ENCODE data around the gene IFI27L1.

DNA sequence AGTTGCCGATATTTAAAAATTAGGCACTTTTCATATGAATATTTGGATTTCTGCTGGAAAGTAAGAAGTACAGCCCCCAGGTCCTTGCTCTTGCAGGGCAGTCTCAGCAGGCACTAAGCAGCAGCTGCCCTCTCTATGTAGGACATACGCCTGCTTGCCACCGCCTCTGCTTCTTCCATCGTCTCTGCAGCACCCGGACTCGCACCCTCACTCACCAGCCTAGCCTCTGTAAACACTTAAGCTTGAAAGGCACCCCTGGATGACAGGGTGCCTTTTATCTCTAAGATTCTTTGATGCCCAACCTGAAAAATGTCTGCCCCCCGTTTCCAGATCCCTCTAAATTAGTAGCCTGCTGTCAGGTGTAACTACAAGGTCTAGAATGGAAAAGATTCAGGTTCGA, 36.0 kb upstream of the IFI27L1 start:
- no peak for TF ChIP-seq CTCF (IDR thresholded peaks at IDR 0.05 in 2 of 3, conservative IDR thresholded peaks at IDR 0.05 in 1 of 3; ENCODE audit: borderline replicate concordance in 1 of 3, insufficient read depth in 1 of 3, low read depth in 2 of 3, low read length in 2 of 3)
- no peak for TF ChIP-seq POLR2A (IDR thresholded peaks at IDR 0.05; ENCODE audit: borderline replicate concordance, extremely low read depth, insufficient read depth, insufficient read length)
- TF ChIP-seq, protein P1, sequence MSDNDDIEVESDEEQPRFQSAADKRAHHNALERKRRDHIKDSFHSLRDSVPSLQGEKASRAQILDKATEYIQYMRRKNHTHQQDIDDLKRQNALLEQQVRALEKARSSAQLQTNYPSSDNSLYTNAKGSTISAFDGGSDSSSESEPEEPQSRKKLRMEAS (IDR thresholded peaks at IDR 0.05), result no peak
- no peak for TF ChIP-seq SP1 (IDR thresholded peaks at IDR 0.05; ENCODE audit: low read depth)
- TF ChIP-seq EZH2 (IDR thresholded peaks at IDR 0.05), result no peak

Data from HCT116 (cell line).